ENCODE data around the gene HSD3B1.

Gene HSD3B1

GRCh38 chr1:119506941-119507340 lies at the start of gene HSD3B1:
Gene HSD3B1, plus strand, starts transcription at chr1:119507210. Its CDS starts 267 bp downstream, at chr1:119507477.
- DNase-seq, result no peak

- DNase-seq, result no peak
Measured at GRCh38 chr1:119462964-119463363, 44.0 kb upstream of the HSD3B1 start.

GRCh38 chr1:119463569-119463968 lies 43.4 kb upstream of the HSD3B1 start:
- DNase-seq, result no peak

- DNase-seq, result no peak
Measured at GRCh38 chr1:119466445-119466844, 40.6 kb upstream of the HSD3B1 start.

GRCh38 chr1:119467219-119467618 lies 39.8 kb upstream of the HSD3B1 start:
- no peak for DNase-seq

GRCh38 chr1:119467857-119468668 lies 38.9 kb upstream of the HSD3B1 start:
- DNase-seq, result no peak

- no peak for DNase-seq
Measured at GRCh38 chr1:119469741-119470140, 37.3 kb upstream of the HSD3B1 start.

GRCh38 chr1:119470377-119470776 lies 36.6 kb upstream of the HSD3B1 start:
- no peak for DNase-seq

- DNase-seq, result no peak
Measured at GRCh38 chr1:119470958-119471357, 36.1 kb upstream of the HSD3B1 start.

GRCh38 chr1:119471566-119471965 lies 35.4 kb upstream of the HSD3B1 start:
- no peak for DNase-seq

GRCh38 chr1:119472080-119472818 lies 34.8 kb upstream of the HSD3B1 start:
- no peak for DNase-seq

- no peak for DNase-seq
Measured at GRCh38 chr1:119472819-119473175, 34.2 kb upstream of the HSD3B1 start.

GRCh38 chr1:119475866-119476439 lies 31.1 kb upstream of the HSD3B1 start:
- DNase-seq, result no peak

GRCh38 chr1:119477710-119478109 lies 29.3 kb upstream of the HSD3B1 start:
- no peak for DNase-seq

- DNase-seq, result no peak
Measured at GRCh38 chr1:119480175-119480574, 26.8 kb upstream of the HSD3B1 start.

GRCh38 chr1:119481951-119482350 lies 25.1 kb upstream of the HSD3B1 start:
- no peak for DNase-seq

- no peak for DNase-seq
Measured at GRCh38 chr1:119482517-119483425, 24.2 kb upstream of the HSD3B1 start.

GRCh38 chr1:119483441-119484200 lies 23.4 kb upstream of the HSD3B1 start:
- DNase-seq, result no peak

- no peak for DNase-seq
Measured at GRCh38 chr1:119485201-119485600, 21.8 kb upstream of the HSD3B1 start.

- no peak for DNase-seq
Measured at GRCh38 chr1:119488216-119488615, 18.8 kb upstream of the HSD3B1 start.

- no peak for DNase-seq
Measured at GRCh38 chr1:119489201-119489600, 17.8 kb upstream of the HSD3B1 start.

GRCh38 chr1:119490925-119491324 lies 16.1 kb upstream of the HSD3B1 start:
- DNase-seq, result no peak

All from activated effector memory CD4-positive, alpha-beta T cell treated with anti-CD3 and anti-CD28 coated beads, Interleukin-2, amount 50 U/mL, for 16 hours (primary cell).